Testis (tissue), 3 donors: ENCODE data around the gene LGSN. TPM values are rescaled to one million over a fixed set of nuclear protein-coding genes. Genes with fewer than 3 reads are reported as not detected.

Experiments
- DNase-seq: peaks from one replicate; pipeline ENCODE4 v3.0.0-alpha.2; 2019
- H3K27ac ChIP-seq, 2 donors: fragments of 200-600 bp; sonication (generic); one replicate each; pipeline ENCODE4 v1.5.1; 2019
- H3K27me3 ChIP-seq: fragments of 200-600 bp; sonication (generic); one replicate; pipeline ENCODE4 v1.5.1; 2019
- H3K36me3 ChIP-seq: fragments of 200-600 bp; sonication (generic); one replicate; pipeline ENCODE4 v1.5.1; 2017; ENCODE audit warnings: low read depth; ENCODE audit errors: missing control alignments
- H3K4me1 ChIP-seq: fragments of 200-600 bp; sonication (generic); one replicate; pipeline ENCODE4 v1.5.1; 2019
- H3K4me3 ChIP-seq, 2 donors: fragments of 200-600 bp; sonication (generic); one replicate each; pipeline ENCODE4 v1.5.1; 2017 to 2019
- H3K9me3 ChIP-seq: fragments of 200-600 bp; sonication (generic); one replicate; pipeline ENCODE4 v1.5.1; 2017
- POLR2A ChIP-seq: fragments of 450-650 bp; IDR thresholded peaks from one replicate; pipeline ENCODE4 v1.6.1; 2017; ENCODE audit warnings: antibody characterized with exemption, mild to moderate bottlenecking, moderate library complexity
- WGBS, 2 donors: methylation state at CpG; one replicate each; pipeline ENCODE4 v1.1.5; 2018; 5-methylcytosine and 5-hydroxymethylcytosine counted together
- intact Hi-C: fragments of 100-400 bp; cut with DNase I; formaldehyde crosslinking; loops from one replicate; pipeline ENCODE4 v1.15.1; 2023; ENCODE audit warnings: low total_unique reads
- polyA plus RNA-seq: library from polyadenylated mRNA; stranded (reverse); fragments of 350-450 nt; fragmentation: Illumina TruSeq; extraction: RNeasy Lipid Tissue Mini Kit (QIAGEN cat#74804); gene quantifications from one replicate; pipeline ENCODE4 v1.2.3, GENCODE V29; 2014; ENCODE audit warnings: low read depth, low replicate concordance; ENCODE audit not compliant: insufficient read depth
- total RNA-seq, 2 donors: library from RNA; depleted of rRNA; stranded (reverse); fragments of >200 nt; gene quantifications; one replicate each; pipeline ENCODE4 v1.2.3, GENCODE V29; 2016
- TF ChIP-seq, protein P1 (sequence below), 3 experiments: fragments of 450-650 bp in 2 of 3; fragments of 200-600 bp in 1 of 3; sonication (generic) in 1 of 3; IDR thresholded peaks; one replicate each; pipeline ENCODE4 v1.5.1; 2016 to 2019; ENCODE audit warnings: antibody characterized with exemption in 3 of 3, mild to moderate bottlenecking in 2 of 3, moderate library complexity in 1 of 3

Gene LGSN
- total and polyA plus RNA-seq, 3 donors from 2014 or later, result 0.62 to 1.8 (median 0.69) TPM

DNA sequence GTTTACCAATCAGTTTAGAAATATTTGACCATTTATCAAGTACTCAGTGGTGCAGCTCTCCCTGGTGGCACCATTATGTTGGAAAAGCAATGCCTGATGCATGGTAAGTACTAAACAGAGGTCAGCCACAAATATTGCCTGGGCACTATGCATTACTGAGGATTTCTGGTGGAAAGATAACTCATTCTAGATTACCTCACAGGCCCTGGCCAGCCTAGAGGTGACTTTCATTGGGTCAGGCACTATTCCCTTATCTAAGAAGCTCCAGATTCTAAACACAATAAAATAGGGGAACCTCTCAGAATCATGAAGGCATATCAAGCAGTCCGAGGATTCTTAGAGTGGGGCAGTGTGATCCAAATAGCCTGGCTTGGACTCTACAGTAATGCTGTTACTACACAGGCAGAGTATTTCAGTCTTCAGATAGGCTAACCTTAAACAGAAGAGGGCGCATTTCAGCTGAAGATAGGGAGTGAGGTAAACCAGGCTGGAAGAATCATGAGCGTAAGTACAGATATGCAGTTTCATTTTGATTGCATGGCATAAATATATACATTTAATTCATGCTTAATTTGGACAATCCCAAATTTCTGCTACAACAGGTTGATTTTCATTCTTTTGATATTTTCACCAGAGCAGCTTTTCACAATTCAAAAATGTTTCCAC lies 12.1 kb downstream of the LGSN start:
- no peak for DNase-seq
- Histone ChIP-seq H3K9me3 (no peaks in the 10 kb centered on the region), H3K36me3 (no peaks in the 10 kb centered on the region), H3K27ac (no peak overlapping the region), H3K4me1 (no peaks in the 10 kb centered on the region), H3K27me3 (no peaks in the 10 kb centered on the region), H3K4me3 (no peak overlapping the region)
- intact Hi-C loops, result no loop called here
- WGBS, 2 donors, result 67 to 80% methylated on average over 3 of the region's 3 CpGs
- TF ChIP-seq POLR2A, result no peak
- TF ChIP-seq, protein P1, sequence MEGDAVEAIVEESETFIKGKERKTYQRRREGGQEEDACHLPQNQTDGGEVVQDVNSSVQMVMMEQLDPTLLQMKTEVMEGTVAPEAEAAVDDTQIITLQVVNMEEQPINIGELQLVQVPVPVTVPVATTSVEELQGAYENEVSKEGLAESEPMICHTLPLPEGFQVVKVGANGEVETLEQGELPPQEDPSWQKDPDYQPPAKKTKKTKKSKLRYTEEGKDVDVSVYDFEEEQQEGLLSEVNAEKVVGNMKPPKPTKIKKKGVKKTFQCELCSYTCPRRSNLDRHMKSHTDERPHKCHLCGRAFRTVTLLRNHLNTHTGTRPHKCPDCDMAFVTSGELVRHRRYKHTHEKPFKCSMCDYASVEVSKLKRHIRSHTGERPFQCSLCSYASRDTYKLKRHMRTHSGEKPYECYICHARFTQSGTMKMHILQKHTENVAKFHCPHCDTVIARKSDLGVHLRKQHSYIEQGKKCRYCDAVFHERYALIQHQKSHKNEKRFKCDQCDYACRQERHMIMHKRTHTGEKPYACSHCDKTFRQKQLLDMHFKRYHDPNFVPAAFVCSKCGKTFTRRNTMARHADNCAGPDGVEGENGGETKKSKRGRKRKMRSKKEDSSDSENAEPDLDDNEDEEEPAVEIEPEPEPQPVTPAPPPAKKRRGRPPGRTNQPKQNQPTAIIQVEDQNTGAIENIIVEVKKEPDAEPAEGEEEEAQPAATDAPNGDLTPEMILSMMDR (IDR thresholded peaks at IDR 0.05), result no peak

DNA sequence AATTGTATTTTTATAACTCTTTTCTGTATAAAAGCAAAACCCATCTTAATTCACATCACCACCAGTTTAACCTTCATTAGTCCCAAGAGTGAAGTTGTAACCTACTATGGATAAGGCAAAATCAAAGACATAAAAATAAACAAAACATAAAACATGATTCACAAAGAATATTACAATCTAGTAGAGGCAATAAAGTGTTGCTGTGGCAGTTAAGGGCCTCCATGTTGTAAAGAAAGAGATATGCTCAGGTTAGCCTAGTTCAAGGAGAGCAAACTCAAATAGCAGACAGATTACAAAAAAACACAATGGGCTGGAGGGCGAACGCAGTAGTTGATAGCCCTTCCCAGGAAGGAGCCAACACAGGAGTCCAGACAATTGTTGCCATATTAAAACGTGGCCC lies 13.4 kb downstream of the LGSN start:
- Histone ChIP-seq H3K27ac (no peak overlapping the region), H3K4me3 (no peak overlapping the region), H3K9me3 (no peaks in the 10 kb centered on the region), H3K27me3 (no peaks in the 10 kb centered on the region), H3K36me3 (no peaks in the 10 kb centered on the region), H3K4me1 (no peaks in the 10 kb centered on the region)
- intact Hi-C loops, result no loop called here
- DNase-seq, result no peak
- WGBS, 2 donors, result 83 to 86% methylated on average over 3 of the region's 3 CpGs
- TF ChIP-seq POLR2A, result no peak
- TF ChIP-seq, protein P1 (IDR thresholded peaks at IDR 0.05), result no peak

DNA sequence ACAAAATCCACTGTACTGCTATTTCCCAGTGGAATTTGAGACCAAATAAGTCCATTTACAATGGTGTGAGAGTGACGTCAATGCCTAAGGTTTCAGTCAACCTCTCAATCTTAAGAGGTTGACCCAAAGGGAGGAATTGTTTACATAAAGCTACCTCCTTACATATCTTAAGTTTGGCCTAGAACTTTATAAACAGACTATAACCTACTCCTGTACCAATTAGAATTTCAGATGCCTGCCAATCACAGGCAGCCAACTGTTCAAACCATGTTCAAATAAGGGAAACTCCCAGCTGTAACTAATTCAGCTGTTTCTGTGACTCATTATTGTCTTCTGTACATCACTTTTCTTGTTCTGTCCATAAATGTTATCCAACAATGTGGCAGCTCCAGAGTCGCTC lies 14.5 kb downstream of the LGSN start:
- DNase-seq, result no peak
- no peak overlapping the region for H3K27ac ChIP-seq
- no peaks in the 10 kb centered on the region for H3K9me3 ChIP-seq
- 84% methylated on average over 2 of the region's 2 CpGs for WGBS, 2 donors
- no peak for TF ChIP-seq POLR2A
- TF ChIP-seq, protein P1 (IDR thresholded peaks at IDR 0.05), result no peak
- intact Hi-C loops, result no loop called here
- no peaks in the 10 kb centered on the region for H3K27me3 ChIP-seq
- no peaks in the 10 kb centered on the region for H3K4me1 ChIP-seq
- H3K4me3 ChIP-seq, result no peak overlapping the region
- no peaks in the 10 kb centered on the region for H3K36me3 ChIP-seq

DNA sequence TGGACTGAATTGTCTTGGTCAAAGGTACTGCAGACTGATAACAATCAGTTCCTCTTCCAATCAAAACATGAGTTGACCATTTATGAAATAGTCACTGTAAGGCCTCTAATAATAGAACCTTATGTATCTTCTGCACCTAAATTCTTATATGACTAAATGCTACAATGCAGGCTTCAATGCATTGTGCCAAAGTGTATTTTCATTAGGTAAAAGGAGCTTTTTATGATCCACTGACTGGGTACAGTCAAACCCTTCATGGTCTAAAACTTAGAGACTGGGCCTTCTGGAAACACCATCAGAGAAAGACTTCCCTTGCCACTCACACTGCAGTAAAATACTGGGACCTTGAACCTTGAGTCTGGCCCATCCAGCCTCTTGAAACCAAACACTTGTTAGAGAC lies 16.3 kb downstream of the LGSN start:
- TF ChIP-seq, protein P1 (IDR thresholded peaks at IDR 0.05), result no peak
- TF ChIP-seq POLR2A, result no peak
- Histone ChIP-seq H3K27ac (no peak overlapping the region), H3K36me3 (no peaks in the 10 kb centered on the region), H3K4me1 (no peaks in the 10 kb centered on the region), H3K27me3 (no peaks in the 10 kb centered on the region), H3K9me3 (no peaks in the 10 kb centered on the region), H3K4me3 (no peak overlapping the region)
- no peak for DNase-seq
- intact Hi-C loops, result no loop called here

DNA sequence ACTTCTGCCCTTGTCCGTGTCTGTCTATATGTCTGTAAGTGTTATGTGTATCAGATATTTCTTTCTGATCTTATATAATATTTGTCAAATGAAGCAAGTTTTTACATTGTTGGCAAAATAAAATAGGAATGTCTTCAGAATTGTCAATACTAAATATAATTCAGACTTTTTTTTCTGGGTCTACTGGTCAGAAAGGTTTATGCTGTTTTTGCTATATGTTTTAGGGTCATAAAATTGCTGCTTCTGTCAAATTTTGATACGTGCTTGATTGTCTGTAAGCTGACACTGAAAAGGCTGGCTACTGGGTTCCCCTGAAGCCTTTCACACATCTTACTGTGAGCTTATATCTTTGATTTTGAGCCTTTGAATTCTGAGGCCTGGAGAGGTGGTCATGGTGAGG lies 20.1 kb downstream of the LGSN start:
- WGBS, 2 donors, result 83 to 92% methylated on average over 2 of the region's 2 CpGs
- Histone ChIP-seq H3K4me3 (no peak overlapping the region), H3K27me3 (no peaks in the 10 kb centered on the region), H3K9me3 (no peaks in the 10 kb centered on the region), H3K27ac (no peak overlapping the region), H3K36me3 (no peaks in the 10 kb centered on the region), H3K4me1 (no peaks in the 10 kb centered on the region)
- TF ChIP-seq, protein P1 (IDR thresholded peaks at IDR 0.05), result no peak
- TF ChIP-seq POLR2A, result no peak
- DNase-seq, result no peak
- intact Hi-C loops, result no loop called here
